ENCODE data around the gene LMO7.

LMO7 gene

GRCh38 chr13:75879656-75880055, 243.5 kb downstream of the LMO7 start:
- FAIRE-seq: no peak
- DNase-seq (ENCODE audit: low spot score): no peak

DNA sequence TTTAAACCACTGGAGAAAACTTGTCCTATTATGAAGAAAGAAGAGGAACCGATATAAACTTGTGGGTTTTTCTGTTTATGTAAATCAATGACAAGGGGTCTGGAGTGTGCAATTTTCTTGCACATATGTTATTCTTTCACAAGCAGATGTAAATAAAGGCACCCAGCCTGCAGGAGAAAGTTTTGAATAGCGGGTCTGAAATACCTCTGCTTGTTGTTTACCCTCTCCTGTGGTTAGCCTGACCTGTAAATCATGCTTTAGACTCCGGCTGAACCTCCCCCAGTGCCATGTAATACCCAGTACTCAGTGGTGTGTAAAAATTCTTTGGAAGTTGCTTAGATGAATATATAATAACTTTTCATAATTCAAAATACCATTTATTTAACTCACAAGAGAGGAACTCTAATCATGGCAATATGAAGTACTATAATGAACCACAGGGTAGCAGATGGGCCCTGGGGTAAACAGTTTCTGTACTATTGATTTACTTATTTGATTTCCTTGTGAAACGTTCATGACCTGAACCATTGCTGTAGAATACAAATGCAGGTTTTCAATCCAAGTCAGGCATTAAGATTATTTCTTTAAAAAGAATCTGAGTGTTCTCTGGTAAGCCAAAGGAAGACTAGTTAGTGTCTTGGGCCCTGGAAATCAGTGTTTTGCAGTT, 245.1 kb downstream of the LMO7 start:
- DNase-seq (ENCODE audit: low spot score) (no peak), FAIRE-seq (no peak)

- FAIRE-seq: no peak
- no peak for DNase-seq (ENCODE audit: low spot score)
These were observed 246.1 kb downstream of the LMO7 start for GRCh38 chr13:75882261-75882660.

DNA sequence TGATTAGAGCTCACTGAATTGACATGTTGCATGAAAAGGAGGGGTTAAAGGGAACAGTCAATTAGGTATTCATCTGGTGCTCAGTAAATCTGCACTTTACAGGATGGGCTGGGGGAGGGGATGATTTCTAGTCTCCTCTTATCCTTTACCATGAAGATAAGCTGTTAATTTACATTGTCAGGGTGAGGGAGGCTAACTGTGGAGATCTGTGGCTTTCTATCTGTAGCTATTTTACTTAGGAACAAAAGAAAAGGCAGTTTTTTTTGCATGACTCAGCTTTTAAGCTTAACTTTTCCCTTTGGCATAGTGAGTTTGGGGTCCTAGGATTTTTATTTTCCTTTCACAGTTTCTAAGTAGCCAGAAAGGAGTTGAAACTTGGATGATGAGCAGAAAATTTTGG, 253.3 kb downstream of the LMO7 start:
- DNase-seq (ENCODE audit: low spot score): no peak
- FAIRE-seq: no peak

DNA sequence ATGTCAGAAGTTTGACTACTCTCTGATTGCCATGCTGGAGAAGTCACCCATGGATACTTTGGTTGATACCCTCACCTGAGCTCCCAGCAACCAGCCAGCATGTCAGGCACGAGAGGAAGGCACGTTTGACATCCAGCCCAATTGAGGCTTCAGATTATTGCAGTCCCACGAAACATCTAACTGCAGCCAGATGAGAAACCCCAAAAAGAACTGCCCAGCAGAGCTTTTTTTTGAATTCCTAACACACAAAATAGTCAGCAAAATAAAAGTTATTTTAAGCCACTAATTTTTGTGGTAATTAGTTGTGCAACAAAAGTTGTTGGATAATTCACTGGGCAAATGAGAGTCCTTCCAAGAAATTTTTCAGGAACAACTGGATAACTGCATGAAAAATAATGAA, 259.0 kb downstream of the LMO7 start:
- DNase-seq (ENCODE audit: low spot score): no peak
- no peak for FAIRE-seq

- FAIRE-seq: no peak
- no peak for DNase-seq (ENCODE audit: low spot score)
These were observed 260.1 kb downstream of the LMO7 start for GRCh38 chr13:75896271-75896670.

GRCh38 chr13:75897386-75897785, 261.3 kb downstream of the LMO7 start:
- DNase-seq (ENCODE audit: low spot score) (no peak), FAIRE-seq (no peak)

DNA sequence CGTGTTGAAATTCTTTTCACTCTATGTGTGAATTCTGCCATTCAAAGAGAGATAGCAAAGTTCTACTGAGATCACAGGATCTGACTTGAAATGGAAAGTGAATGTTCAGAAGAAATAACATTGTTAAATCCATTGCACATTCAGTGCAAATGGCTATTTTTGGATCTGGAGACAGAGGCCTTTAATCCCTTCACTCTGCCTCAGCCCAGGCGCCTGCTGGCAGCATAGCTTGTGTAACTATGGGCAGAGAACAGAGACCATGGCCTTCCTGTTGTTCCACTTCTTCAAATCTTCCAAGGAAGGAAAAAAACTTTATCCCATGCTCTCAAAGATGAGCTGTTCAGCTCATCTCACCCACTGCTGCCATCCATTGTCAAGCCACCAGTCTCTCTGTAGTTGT, 265.4 kb downstream of the LMO7 start:
- FAIRE-seq (no peak), DNase-seq (ENCODE audit: low spot score) (no peak)

GRCh38 chr13:75902166-75903104, 266.3 kb downstream of the LMO7 start:
- FAIRE-seq (no peak), DNase-seq (ENCODE audit: low spot score) (no peak)

- DNase-seq (ENCODE audit: low spot score) (no peak), FAIRE-seq (no peak)
These were observed 267.9 kb downstream of the LMO7 start for GRCh38 chr13:75904012-75904411.

GRCh38 chr13:75906315-75906714, 270.2 kb downstream of the LMO7 start:
- DNase-seq (ENCODE audit: low spot score) (no peak), FAIRE-seq (no peak)

DNA sequence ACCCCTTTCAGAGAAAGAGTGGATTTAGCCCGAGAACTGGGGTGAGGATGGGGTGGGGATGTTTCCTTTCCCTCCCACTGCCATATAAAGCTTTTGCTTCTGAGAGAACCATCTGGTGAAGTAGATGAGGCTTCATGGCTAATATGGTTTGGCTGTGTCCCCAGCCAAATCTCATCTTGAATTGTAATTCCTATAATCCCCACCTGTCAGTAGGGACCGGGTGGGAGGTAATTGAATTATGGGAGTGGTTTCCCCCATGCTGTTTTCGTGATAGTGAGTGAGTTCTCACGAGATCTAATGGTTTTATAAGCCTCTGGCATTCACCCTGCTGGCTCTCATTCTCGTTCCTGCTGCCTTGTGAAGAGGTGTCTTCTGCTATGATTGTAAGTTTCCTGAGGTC, 270.9 kb downstream of the LMO7 start:
- FAIRE-seq (no peak), DNase-seq (ENCODE audit: low spot score) (no peak)

GRCh38 chr13:75908141-75908540, 272.0 kb downstream of the LMO7 start:
- DNase-seq (ENCODE audit: low spot score) (no peak), FAIRE-seq (no peak)
